ENCODE data around the gene ANKRD44.
"Not testable (repeated sequence)": the region's sequence is repeated elsewhere in the genome, so short reads cannot be mapped to it uniquely, and the experiment has no call there.

ANKRD44 gene

DNA sequence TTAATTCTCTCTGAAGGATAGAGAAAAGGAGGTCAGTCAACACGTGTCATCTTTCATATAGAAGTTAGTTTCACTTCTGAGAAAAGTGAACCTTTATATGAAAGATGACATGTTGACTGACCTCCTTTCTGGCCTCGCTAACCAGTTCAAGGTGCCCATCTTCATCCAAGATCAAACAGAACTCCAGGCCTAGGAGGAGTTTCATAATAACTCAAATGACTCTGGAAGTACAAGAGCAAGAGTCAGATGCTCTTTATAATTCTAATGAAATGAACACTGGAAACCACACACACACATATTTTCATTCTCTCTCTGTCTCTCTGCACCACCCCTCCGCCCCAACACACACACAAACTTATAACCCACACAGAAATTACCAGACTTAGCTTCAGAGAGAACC is 16.3 kb downstream of the ANKRD44 start:
- Histone ChIP-seq H4K20me1 (no peaks in the 10 kb centered on the region), H3K36me3 (no peaks in the 10 kb centered on the region), H3K4me1 (no peaks in the 10 kb centered on the region; the same call in 1 of the 2 replicates), H3K4me2 (no peak overlapping the region), H3K27me3 (no peaks in the 10 kb centered on the region), H3K4me3 (no peak overlapping the region), H3K27ac (no peak overlapping the region), H3K9me3 (0 out of 2 replicates have a peak, but pooled peaks cover 4% of the 10 kb centered on the region), H3K9ac (no peak overlapping the region)
- no peak for TF ChIP-seq Cebpa-rat (IDR thresholded peaks at IDR 0.05)

DNA sequence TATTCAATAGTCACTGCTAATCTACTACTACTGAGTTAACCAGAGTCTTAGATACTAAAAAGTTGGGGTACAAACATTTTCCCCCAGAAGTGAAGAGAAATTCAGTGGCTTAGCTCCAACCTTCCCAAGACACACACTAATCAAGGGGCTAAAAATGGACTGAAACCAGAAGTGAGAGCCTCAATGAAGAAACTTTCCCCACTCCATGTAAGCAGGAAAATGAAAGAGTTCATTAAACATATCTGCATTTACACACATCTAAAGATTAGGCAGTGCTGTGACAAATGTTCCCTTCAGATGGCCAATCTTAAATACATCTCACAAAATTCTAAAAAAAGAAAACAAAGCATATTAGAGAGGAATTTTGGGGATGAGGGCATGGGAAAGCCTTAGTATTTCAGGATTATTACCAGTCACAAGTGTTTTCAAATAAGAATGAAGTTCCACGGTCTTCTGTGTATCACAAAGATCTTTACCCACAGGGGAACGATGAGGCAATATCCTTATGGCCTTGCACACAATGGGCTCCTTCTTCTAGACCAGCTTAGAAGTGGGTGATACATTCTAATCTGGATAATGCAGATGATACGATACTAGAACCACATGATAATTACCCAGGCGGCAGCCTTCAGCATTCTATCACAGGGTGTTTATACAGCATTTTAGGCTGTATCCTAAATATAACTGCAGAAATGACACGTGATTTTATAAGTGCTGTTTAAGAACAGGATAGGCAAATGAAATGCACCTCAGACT is 17.1 kb downstream of the ANKRD44 start:
- no peak for TF ChIP-seq Cebpa-rat (IDR thresholded peaks at IDR 0.05)
- H3K4me1 ChIP-seq = no peaks in the 10 kb centered on the region; the same call in 1 of the 2 replicates
- no peaks in the 10 kb centered on the region for H3K27me3 ChIP-seq
- no peak overlapping the region for H3K4me3 ChIP-seq
- H3K9me3 ChIP-seq = 0 out of 2 replicates have a peak, but pooled peaks cover 4% of the 10 kb centered on the region
- H4K20me1 ChIP-seq = no peaks in the 10 kb centered on the region
- H3K27ac ChIP-seq = no peak overlapping the region
- no peaks in the 10 kb centered on the region for H3K36me3 ChIP-seq
- H3K4me2 ChIP-seq = no peak overlapping the region
- no peak overlapping the region for H3K9ac ChIP-seq

DNA sequence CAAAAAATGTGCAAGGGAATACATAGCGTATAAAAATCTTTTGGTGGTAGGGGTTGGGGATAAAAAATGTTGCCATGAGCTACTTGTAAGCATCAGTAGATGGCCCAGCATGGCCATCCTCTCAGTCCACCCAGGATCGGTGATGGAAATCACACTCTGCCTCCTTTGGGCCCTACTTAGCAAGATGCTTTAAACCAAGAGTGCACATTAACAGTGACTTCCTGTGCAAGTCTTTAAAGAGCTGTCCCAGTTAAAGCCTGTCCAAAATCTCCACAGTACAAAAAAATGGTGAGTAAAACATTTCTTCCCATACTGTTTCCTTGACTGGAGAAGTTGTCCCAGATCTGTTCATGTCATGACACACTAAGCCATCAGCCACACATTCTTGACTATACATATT is 18.0 kb downstream of the ANKRD44 start:
- Histone ChIP-seq H3K4me1 (no peaks in the 10 kb centered on the region; the same call in 1 of the 2 replicates), H3K4me2 (no peak overlapping the region), H3K27ac (no peak overlapping the region), H3K9ac (no peak overlapping the region), H3K36me3 (no peaks in the 10 kb centered on the region), H3K4me3 (no peak overlapping the region), H3K9me3 (0 out of 2 replicates have a peak, but pooled peaks cover 4% of the 10 kb centered on the region), H4K20me1 (no peaks in the 10 kb centered on the region), H3K27me3 (no peaks in the 10 kb centered on the region)
- no peak for TF ChIP-seq Cebpa-rat (IDR thresholded peaks at IDR 0.05)

DNA sequence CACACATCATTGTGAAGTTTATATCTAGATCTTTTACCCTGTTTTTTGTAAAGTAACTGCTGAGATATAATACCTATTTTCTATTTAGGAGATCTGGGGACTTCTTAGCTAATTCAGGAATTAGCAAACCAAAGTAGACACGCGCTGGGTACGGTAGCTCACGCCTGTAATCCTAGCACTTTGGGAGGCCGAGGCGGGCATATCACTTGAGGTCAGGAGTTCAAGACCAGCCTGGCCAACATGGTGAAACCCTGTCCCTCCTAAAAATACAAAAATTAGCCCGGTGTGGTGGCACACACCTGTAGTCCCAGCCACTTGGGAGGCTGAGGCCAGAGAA is 23.0 kb downstream of the ANKRD44 start:
- H3K9ac ChIP-seq, H4K20me1 ChIP-seq, H3K27ac ChIP-seq, H3K27me3 ChIP-seq, H3K4me3 ChIP-seq, H3K4me1 ChIP-seq, H3K9me3 ChIP-seq, H3K36me3 ChIP-seq, H3K4me2 ChIP-seq: not testable (repeated sequence)

DNA sequence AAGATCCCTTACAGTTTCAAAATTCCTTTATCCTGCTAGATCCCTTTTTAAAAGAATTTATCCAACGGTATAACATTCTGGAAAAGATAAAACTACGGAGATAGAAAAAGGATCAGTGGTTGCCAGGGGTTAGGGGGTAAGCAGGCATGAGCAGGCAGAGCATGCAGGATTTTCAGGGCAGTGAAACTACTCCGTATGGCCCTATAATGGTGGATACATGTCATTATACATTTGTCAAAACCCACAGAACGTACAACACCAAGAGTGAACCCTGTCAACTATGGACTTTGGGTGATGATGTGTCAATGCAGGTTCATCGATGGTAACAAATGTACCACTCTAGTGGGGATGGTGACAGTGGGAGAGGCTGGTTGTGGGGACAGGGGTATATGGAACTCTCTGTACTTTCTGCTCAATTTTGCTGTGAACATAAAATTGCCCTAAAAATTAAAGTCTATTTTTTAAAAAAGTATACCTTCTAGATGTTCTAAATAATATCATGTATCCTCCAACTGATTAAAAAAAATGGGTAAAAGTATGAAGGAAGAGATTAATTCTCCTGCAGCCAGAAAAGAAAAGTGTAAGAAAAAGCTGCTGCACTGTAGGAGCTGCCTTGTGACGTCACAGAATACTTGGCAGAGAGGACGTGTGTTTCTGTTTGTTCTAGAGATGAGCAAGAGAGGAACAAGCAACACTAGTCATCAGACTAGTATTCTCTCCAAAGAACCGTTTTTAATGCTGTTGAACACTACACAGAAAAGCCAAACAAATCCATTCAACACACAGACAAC is 23.6 kb downstream of the ANKRD44 start:
- Histone ChIP-seq H3K9me3 (0 out of 2 replicates have a peak, but pooled peaks cover 4% of the 10 kb centered on the region), H3K36me3 (no peaks in the 10 kb centered on the region), H3K27ac (no peak overlapping the region), H3K9ac (no peak overlapping the region), H3K4me2 (no peak overlapping the region), H3K27me3 (no peaks in the 10 kb centered on the region), H3K4me1 (no peaks in the 10 kb centered on the region), H4K20me1 (no peaks in the 10 kb centered on the region), H3K4me3 (no peak overlapping the region)
- TF ChIP-seq Cebpa-rat (IDR thresholded peaks at IDR 0.05) = no peak

DNA sequence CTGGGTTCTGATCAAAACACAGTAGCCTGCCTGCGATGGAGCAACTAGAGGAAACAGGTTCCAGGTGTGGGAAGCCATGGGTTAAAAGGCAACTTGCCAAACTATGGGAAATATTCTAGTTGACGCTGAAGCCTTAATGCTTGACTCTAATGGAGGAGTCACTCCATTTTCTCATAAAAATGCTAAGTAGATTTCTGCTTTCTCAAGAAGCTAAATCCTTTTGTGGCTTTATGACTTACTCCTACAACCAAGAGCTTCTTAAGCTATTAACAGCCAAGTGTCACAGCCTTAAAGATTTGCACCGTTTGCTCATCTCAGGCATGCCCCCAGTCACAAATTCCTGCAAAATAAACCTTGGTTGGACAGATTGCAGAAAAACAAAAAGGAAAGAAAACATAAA is 25.2 kb downstream of the ANKRD44 start:
- Histone ChIP-seq H3K27ac (no peak overlapping the region), H3K9ac (no peak overlapping the region), H3K27me3 (no peaks in the 10 kb centered on the region), H3K4me2 (no peak overlapping the region), H4K20me1 (no peaks in the 10 kb centered on the region), H3K9me3 (0 out of 2 replicates have a peak, but pooled peaks cover 4% of the 10 kb centered on the region), H3K36me3 (no peaks in the 10 kb centered on the region), H3K4me1 (no peaks in the 10 kb centered on the region), H3K4me3 (no peak overlapping the region)
- no peak for TF ChIP-seq Cebpa-rat (IDR thresholded peaks at IDR 0.05)

DNA sequence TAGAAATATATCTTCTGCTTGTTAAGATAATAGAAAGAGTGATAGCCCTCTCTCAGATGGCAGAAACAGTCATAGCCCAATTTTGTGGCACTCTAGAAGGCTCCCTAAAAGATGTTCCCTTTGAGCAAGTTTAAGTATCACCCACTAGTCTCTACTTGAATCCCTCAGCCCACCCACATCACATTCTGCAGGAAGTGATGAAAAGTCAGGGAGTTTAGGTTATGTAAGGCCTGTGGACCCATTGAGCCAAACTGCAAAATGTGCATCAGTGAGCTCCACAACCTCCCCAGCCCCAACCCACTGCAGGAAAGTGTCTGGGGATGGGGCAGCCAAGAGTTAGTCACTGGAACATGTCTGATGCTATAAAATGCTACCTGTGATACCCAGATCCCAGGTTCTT is 25.6 kb downstream of the ANKRD44 start:
- Histone ChIP-seq H4K20me1 (no peaks in the 10 kb centered on the region), H3K36me3 (no peaks in the 10 kb centered on the region), H3K27me3 (no peaks in the 10 kb centered on the region), H3K4me1 (no peaks in the 10 kb centered on the region), H3K27ac (no peak overlapping the region), H3K9me3 (0 out of 2 replicates have a peak, but pooled peaks cover 4% of the 10 kb centered on the region), H3K9ac (no peak overlapping the region), H3K4me2 (no peak overlapping the region), H3K4me3 (no peak overlapping the region)
- no peak for TF ChIP-seq Cebpa-rat (IDR thresholded peaks at IDR 0.05)

DNA sequence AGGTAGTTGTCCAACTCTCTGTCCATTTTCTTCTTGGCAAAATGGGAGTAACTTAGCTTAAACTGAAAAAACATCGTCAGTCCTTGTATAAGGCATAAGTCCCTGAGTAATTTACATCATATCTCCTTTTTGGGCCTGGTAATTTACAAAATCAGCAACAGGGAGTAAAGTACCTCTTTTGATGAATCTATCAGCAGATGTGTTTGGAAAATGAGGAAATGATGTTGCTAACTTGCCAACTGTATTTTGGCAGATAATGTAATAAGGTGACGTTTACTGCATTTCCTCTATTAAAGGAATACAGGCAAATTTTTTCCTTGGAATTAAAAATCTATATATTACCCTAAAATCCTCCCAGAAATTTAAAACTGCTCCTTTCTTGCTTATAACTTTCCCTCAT is 29.2 kb downstream of the ANKRD44 start:
- Histone ChIP-seq H3K27me3 (no peaks in the 10 kb centered on the region; the same call in 1 of the 2 replicates), H3K9ac (no peak overlapping the region), H3K4me2 (no peak overlapping the region), H3K36me3 (no peaks in the 10 kb centered on the region), H3K9me3 (no peaks in the 10 kb centered on the region), H3K27ac (no peak overlapping the region), H3K4me1 (no peaks in the 10 kb centered on the region), H4K20me1 (no peaks in the 10 kb centered on the region), H3K4me3 (no peak overlapping the region)
- no peak for TF ChIP-seq Cebpa-rat (IDR thresholded peaks at IDR 0.05)

DNA sequence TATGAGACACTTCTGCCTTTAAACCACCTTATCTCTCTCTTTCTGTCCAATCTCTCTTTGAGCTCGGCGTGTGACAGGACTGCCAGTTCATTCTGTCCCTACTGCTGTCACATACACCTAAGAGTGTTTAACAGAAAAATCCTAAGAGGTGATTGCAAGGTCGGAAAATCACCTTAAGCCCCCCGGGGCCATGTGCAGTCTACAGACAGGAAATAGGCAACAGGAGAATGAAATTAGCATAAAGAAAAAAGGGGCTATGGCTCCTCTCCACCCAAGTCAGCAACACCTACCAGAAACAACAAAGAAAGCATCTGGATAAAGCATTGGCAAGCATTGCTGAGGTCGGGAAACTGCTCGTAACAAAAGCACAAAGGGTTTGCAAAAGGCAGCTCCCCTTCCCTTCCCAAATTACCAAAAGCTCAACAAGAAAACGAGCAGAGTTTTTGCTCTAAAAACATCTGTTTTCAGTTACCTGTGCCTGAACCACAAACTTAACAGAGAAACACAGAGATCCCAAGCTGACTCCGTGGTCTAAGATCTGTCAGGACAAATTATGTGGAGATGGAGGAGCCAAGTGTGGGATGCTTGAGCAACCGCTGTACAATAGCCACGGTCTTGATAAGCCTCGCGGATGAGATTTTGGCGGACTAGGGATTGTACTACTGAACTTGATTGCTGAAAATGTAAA is 30.4 kb downstream of the ANKRD44 start:
- no peak overlapping the region for H3K9ac ChIP-seq
- no peak for TF ChIP-seq Cebpa-rat (IDR thresholded peaks at IDR 0.05)
- H4K20me1 ChIP-seq = no peaks in the 10 kb centered on the region
- no peak overlapping the region for H3K4me2 ChIP-seq
- H3K27me3 ChIP-seq = no peaks in the 10 kb centered on the region; the same call in 1 of the 2 replicates
- H3K9me3 ChIP-seq = no peaks in the 10 kb centered on the region
- no peak overlapping the region for H3K27ac ChIP-seq
- H3K4me1 ChIP-seq = no peaks in the 10 kb centered on the region
- no peak overlapping the region for H3K4me3 ChIP-seq
- no peaks in the 10 kb centered on the region for H3K36me3 ChIP-seq

Data from BLaER1 (cell line).